SK-N-SH treated with all-trans-retinoic acid at 6 μM for 48 hours (cell line): ENCODE results near the gene RBM38.

ENCODE experiments used
- CREB5 ChIP-seq: fragments of 250-450 bp; sonication (Bioruptor Pico); IDR thresholded peaks from 2 replicates; pipeline ENCODE4 v1.5.1; 2020; ENCODE audit warnings: low read depth, mild to moderate bottlenecking, moderate library complexity
- CSRNP3 ChIP-seq: fragments of 250-450 bp; sonication (Bioruptor Pico); IDR thresholded peaks from 2 replicates; pipeline ENCODE4 v1.5.1; 2021; ENCODE audit warnings: mild to moderate bottlenecking, moderate library complexity
- ESRRG ChIP-seq: fragments of 250-450 bp; sonication (Bioruptor Pico); IDR thresholded peaks from 2 replicates; pipeline ENCODE4 v1.6.1; 2021; ENCODE audit warnings: mild to moderate bottlenecking
- ISL1 ChIP-seq: fragments of 250-450 bp; sonication (Bioruptor Pico); IDR thresholded peaks from 2 replicates; pipeline ENCODE4 v2.1.2; 2022; ENCODE audit warnings: mild to moderate bottlenecking, moderate library complexity
- PATZ1 ChIP-seq: fragments of 250-450 bp; sonication (Bioruptor Pico); IDR thresholded peaks from 2 replicates; pipeline ENCODE4 v1.8.0; 2020; ENCODE audit warnings: mild to moderate bottlenecking, moderate library complexity, borderline replicate concordance
- SNAI2 ChIP-seq: fragments of 250-450 bp; sonication (Bioruptor Pico); IDR thresholded peaks from 2 replicates; pipeline ENCODE4 v1.5.0; 2020; ENCODE audit warnings: mild to moderate bottlenecking, moderate library complexity
- TCF4 ChIP-seq: fragments of 250-450 bp; sonication (Bioruptor Pico); IDR thresholded peaks from 2 replicates; pipeline ENCODE4 v1.8.0; 2021; ENCODE audit warnings: mild to moderate bottlenecking, moderate library complexity, borderline replicate concordance
- ZNF8 ChIP-seq: fragments of 450-650 bp; formaldehyde crosslinking; IDR thresholded peaks from 2 replicates; pipeline ENCODE4 v1.5.0; 2020; ENCODE audit warnings: mild to moderate bottlenecking, moderate library complexity

GRCh38 chr20:57441510-57442154, 50.4 kb downstream of the RBM38 start:
- TF ChIP-seq CSRNP3 (CRISPR knock-in tag) (no peak), ISL1 (no peak), CREB5 (CRISPR knock-in tag) (no peak), TCF4 (CRISPR knock-in tag) (no peak), PATZ1 (CRISPR knock-in tag) (no peak), SNAI2 (CRISPR knock-in tag) (no peak), ZNF8 (CRISPR knock-in tag) (no peak), ESRRG (CRISPR knock-in tag) (no peak)
